HG03103 (cell line): ENCODE data around the gene SCAPER.
"Not testable (repeated sequence)": the region's sequence is repeated elsewhere in the genome, so short reads cannot be mapped to it uniquely, and the experiment has no call there.

Source experiments
- ATAC-seq: cut with Tn5 transposase; IDR thresholded peaks from one replicate; pipeline ENCODE4 v1.9.1; 2021; ENCODE audit warnings: low read depth; ENCODE audit not compliant: unreplicated experiment

The SCAPER gene

GRCh38 chr15:76584868-76585575 is 320.1 kb downstream of the SCAPER start:
- ATAC-seq: no peak

GRCh38 chr15:76582550-76582949 is 322.6 kb downstream of the SCAPER start:
- no peak for ATAC-seq

- ATAC-seq: no peak
Observed at GRCh38 chr15:76577879-76578512, 327.1 kb downstream of the SCAPER start.

- ATAC-seq: no peak
Observed at GRCh38 chr15:76576523-76577279, 328.4 kb downstream of the SCAPER start.

- no peak for ATAC-seq
Observed at GRCh38 chr15:76575679-76576078, 329.5 kb downstream of the SCAPER start.

- ATAC-seq: peak; percentile 84
Observed at GRCh38 chr15:76575274-76575673, 329.9 kb downstream of the SCAPER start.

GRCh38 chr15:76572983-76573314 is 332.2 kb downstream of the SCAPER start:
- no peak for ATAC-seq

GRCh38 chr15:76566276-76566675 is 338.9 kb downstream of the SCAPER start:
- ATAC-seq: no peak

- ATAC-seq: no peak
Observed at GRCh38 chr15:76565366-76565765, 339.8 kb downstream of the SCAPER start.

GRCh38 chr15:76555247-76555646 is 349.9 kb downstream of the SCAPER start:
- no peak for ATAC-seq

- ATAC-seq: no peak
Observed at GRCh38 chr15:76553564-76553963, 351.6 kb downstream of the SCAPER start.

GRCh38 chr15:76553102-76553501 is 352.0 kb downstream of the SCAPER start:
- no peak for ATAC-seq

GRCh38 chr15:76546805-76547204 is 358.3 kb downstream of the SCAPER start:
- no peak for ATAC-seq

- ATAC-seq: no peak
Observed at GRCh38 chr15:76533995-76534394, 371.1 kb downstream of the SCAPER start.

GRCh38 chr15:76533060-76533820 is 371.9 kb downstream of the SCAPER start:
- ATAC-seq: no peak

- no peak for ATAC-seq
Observed at GRCh38 chr15:76529911-76530310, 375.2 kb downstream of the SCAPER start.

- ATAC-seq: no peak
Observed at GRCh38 chr15:76526111-76526510, 379.0 kb downstream of the SCAPER start.

- ATAC-seq: no peak
Observed at GRCh38 chr15:76517910-76518309, 387.2 kb downstream of the SCAPER start.

GRCh38 chr15:76514282-76514681 is 390.9 kb downstream of the SCAPER start:
- ATAC-seq: no peak

- ATAC-seq: no peak
Observed at GRCh38 chr15:76512971-76513370, 392.2 kb downstream of the SCAPER start.

GRCh38 chr15:76510663-76511062 is 394.5 kb downstream of the SCAPER start:
- ATAC-seq: not testable (repeated sequence)
